Parathyroid adenoma (tissue), 2 donors: ENCODE results near the gene OGA.

Experiments used
- H2AFZ ChIP-seq: fragments of 300-600 bp; sonication (generic); one replicate; pipeline ENCODE4 v1.7.0; 2017; ENCODE audit warnings: antibody characterized with exemption, mild to moderate bottlenecking
- H3K27ac ChIP-seq: fragments of 300-600 bp; sonication (generic); one replicate; pipeline ENCODE4 v1.7.0; 2017
- H3K27me3 ChIP-seq: fragments of 300-600 bp; sonication (generic); one replicate; pipeline ENCODE4 v1.7.0; 2017; ENCODE audit warnings: low read length; ENCODE audit not compliant: control insufficient read depth, insufficient read depth
- H3K36me3 ChIP-seq: fragments of 300-600 bp; sonication (generic); one replicate; pipeline ENCODE4 v1.7.0; 2017; ENCODE audit warnings: low read length; ENCODE audit not compliant: control insufficient read depth, insufficient read depth
- H3K4me1 ChIP-seq: fragments of 300-600 bp; sonication (generic); one replicate; pipeline ENCODE4 v1.7.0; 2017; ENCODE audit warnings: control low read depth
- H3K4me2 ChIP-seq: fragments of 300-600 bp; sonication (generic); one replicate; pipeline ENCODE4 v1.7.0; 2017; ENCODE audit warnings: low read length
- H3K4me3 ChIP-seq: fragments of 300-600 bp; sonication (generic); one replicate; pipeline ENCODE4 v1.7.0; 2017; ENCODE audit warnings: low read depth, low read length
- H3K79me2 ChIP-seq: fragments of 300-600 bp; sonication (generic); one replicate; pipeline ENCODE4 v1.7.0; 2017; ENCODE audit warnings: control low read depth
- H3K9ac ChIP-seq: fragments of 300-600 bp; sonication (generic); one replicate; pipeline ENCODE4 v1.7.0; 2017; ENCODE audit warnings: mild to moderate bottlenecking
- H3K9me3 ChIP-seq: fragments of 300-600 bp; sonication (generic); one replicate; pipeline ENCODE4 v1.7.0; 2017; ENCODE audit warnings: low read length; ENCODE audit not compliant: control insufficient read depth
- CTCF ChIP-seq: fragments of 300-600 bp; sonication (generic); IDR thresholded peaks from one replicate; pipeline ENCODE4 v1.7.0; 2017; ENCODE audit warnings: antibody characterized with exemption, mild to moderate bottlenecking
- donor health status: primary hyperparathyroidism.

OGA gene

GRCh38 chr10:101833466-101833865 is 15.2 kb upstream of the OGA start:
- Histone ChIP-seq H3K9ac (no peak overlapping the region), H3K27me3 (no peaks in the 10 kb centered on the region), H3K4me1 (peaks cover 13% of the 10 kb centered on the region), H3K4me2 (no peak overlapping the region), H3K27ac (no peak overlapping the region), H3K9me3 (no peaks in the 10 kb centered on the region), H3K36me3 (no peaks in the 10 kb centered on the region), H3K4me3 (no peak overlapping the region), H3K79me2 (no peaks in the 10 kb centered on the region), H2AFZ (no peak overlapping the region)
- no peak for TF ChIP-seq CTCF

- Histone ChIP-seq H3K27me3 (no peaks in the 10 kb centered on the region), H3K27ac (no peak overlapping the region), H3K79me2 (no peaks in the 10 kb centered on the region), H3K4me1 (peaks cover 13% of the 10 kb centered on the region), H3K9ac (no peak overlapping the region), H3K9me3 (no peaks in the 10 kb centered on the region), H3K4me2 (no peak overlapping the region), H2AFZ (no peak overlapping the region), H3K4me3 (no peak overlapping the region), H3K36me3 (no peaks in the 10 kb centered on the region)
- no peak for TF ChIP-seq CTCF
Observed at GRCh38 chr10:101832325-101832771, 14.1 kb upstream of the OGA start.

GRCh38 chr10:101831169-101831811 is 13.0 kb upstream of the OGA start:
- H3K4me2 ChIP-seq: peak overlapping the region; percentile 81
- H3K4me3 ChIP-seq: peak overlapping the region; percentile 39
- no peaks in the 10 kb centered on the region for H3K27me3 ChIP-seq
- peaks cover 13% of the 10 kb centered on the region for H3K4me1 ChIP-seq
- H3K36me3 ChIP-seq: no peaks in the 10 kb centered on the region
- no peaks in the 10 kb centered on the region for H3K9me3 ChIP-seq
- no peak for TF ChIP-seq CTCF
- H3K79me2 ChIP-seq: no peaks in the 10 kb centered on the region
- peak overlapping the region; percentile 75 for H3K27ac ChIP-seq
- peak overlapping the region; percentile 82 for H2AFZ ChIP-seq
- no peak overlapping the region for H3K9ac ChIP-seq

- Histone ChIP-seq H3K79me2 (no peaks in the 10 kb centered on the region), H3K4me3 (peak overlapping the region; percentile 39)
Observed at GRCh38 chr10:101830322-101831168, 12.3 kb upstream of the OGA start.

More at GRCh38 chr10:101830322-101831168, 12.3 kb upstream of the OGA start:
- Histone ChIP-seq H3K27me3 (no peaks in the 10 kb centered on the region), H3K4me1 (peaks cover 13% of the 10 kb centered on the region), H3K4me2 (peak overlapping the region; percentile 81), H3K27ac (peak overlapping the region; percentile 75), H3K9ac (no peak overlapping the region), H3K9me3 (no peaks in the 10 kb centered on the region), H2AFZ (peak overlapping the region; percentile 82), H3K36me3 (no peaks in the 10 kb centered on the region)
- TF ChIP-seq CTCF: no peak
